Stimulated activated naive CD8-positive, alpha-beta T cell treated with anti-CD3 and anti-CD28 coated beads, Interleukin-15, Interleukin-2, amounts not matched to agents 100 ng/mL and 50 ng/mL, for 24 hours (primary cell): Measurements from ENCODE around the gene ABHD8.

Experiments
- H3K27ac Mint-ChIP-seq: one replicate; pipeline ENCODE4 v1.8.0; 2021; ENCODE audit warnings: mild to moderate bottlenecking, mixed read lengths
- H3K27me3 Mint-ChIP-seq: one replicate; pipeline ENCODE4 v1.8.0; 2021; ENCODE audit warnings: mixed read lengths
- H3K36me3 Mint-ChIP-seq: one replicate; pipeline ENCODE4 v1.8.0; 2021; ENCODE audit warnings: low read depth, mixed read lengths
- H3K4me1 Mint-ChIP-seq: one replicate; pipeline ENCODE4 v1.8.0; 2021; ENCODE audit warnings: low read depth, mixed read lengths
- H3K4me3 Mint-ChIP-seq: one replicate; pipeline ENCODE4 v1.8.0; 2021; ENCODE audit warnings: mild to moderate bottlenecking, mixed read lengths
- H3K9me3 Mint-ChIP-seq: one replicate; pipeline ENCODE4 v1.8.0; 2021; ENCODE audit warnings: mixed read lengths

The ABHD8 gene

GRCh38 chr19:17327654-17328516 lies 24.7 kb upstream of the ABHD8 start:
- no peak overlapping the region for H3K27ac Mint-ChIP-seq
- H3K9me3 Mint-ChIP-seq: no peaks in the 10 kb centered on the region
- peak overlapping the region; percentile 43 for H3K4me3 Mint-ChIP-seq
- no peaks in the 10 kb centered on the region for H3K27me3 Mint-ChIP-seq
- H3K36me3 Mint-ChIP-seq: no peaks in the 10 kb centered on the region
- H3K4me1 Mint-ChIP-seq: peaks cover 18% of the 10 kb centered on the region

DNA sequence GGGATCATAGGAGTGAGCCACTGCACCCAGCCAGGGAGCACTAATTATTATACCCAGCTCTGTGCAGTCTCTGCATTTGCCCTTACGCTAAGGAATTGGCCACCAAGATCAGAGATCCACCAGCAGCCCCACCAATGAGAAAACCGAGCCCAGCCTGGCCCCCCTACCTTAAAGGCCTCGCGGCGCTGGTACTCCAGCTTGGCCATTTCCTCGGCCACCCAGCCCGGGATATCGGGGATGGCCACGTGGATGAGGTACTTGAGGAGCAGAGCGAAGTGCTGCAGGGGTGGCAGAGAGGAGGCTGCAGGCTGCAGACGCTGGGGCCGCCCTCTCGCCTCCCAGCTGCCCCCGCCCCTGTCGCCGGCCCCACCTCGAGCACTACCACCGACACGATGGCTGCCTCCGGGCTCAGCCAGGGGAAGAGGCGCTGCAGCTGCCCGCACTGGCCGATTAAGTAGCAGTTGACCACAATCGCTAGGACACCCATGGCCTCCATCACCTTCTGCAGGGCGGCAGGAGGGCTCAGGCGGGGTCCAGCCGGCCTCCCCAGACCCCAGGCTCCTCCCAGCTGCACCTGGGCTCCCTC lies 23.9 kb upstream of the ABHD8 start:
- Mint-ChIP-seq H3K4me1 (peaks cover 18% of the 10 kb centered on the region), H3K9me3 (no peaks in the 10 kb centered on the region), H3K4me3 (no peak overlapping the region), H3K27me3 (no peaks in the 10 kb centered on the region), H3K27ac (no peak overlapping the region), H3K36me3 (peaks cover 4% of the 10 kb centered on the region)

DNA sequence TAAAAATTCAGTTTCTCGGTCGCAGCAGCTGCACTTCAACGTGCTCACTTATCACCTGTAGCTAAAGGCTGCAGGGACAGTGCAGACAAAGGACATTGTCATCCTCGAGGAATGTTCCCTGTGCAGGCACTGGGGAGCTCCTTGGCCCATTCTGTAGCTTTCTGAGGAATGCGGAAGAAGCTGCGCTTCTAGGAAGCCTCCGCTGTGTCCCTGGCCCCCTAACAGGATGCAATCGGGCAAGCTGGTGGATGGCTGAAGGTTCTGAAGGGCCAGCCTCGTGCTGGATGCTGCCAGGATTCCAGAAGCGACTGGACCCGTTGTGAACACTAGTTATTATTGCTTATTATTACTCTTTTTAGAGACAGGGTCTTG lies 23.4 kb upstream of the ABHD8 start:
- Mint-ChIP-seq H3K27ac (no peak overlapping the region), H3K36me3 (peaks cover 4% of the 10 kb centered on the region), H3K27me3 (no peaks in the 10 kb centered on the region), H3K9me3 (no peaks in the 10 kb centered on the region), H3K4me3 (no peak overlapping the region), H3K4me1 (peaks cover 18% of the 10 kb centered on the region)

DNA sequence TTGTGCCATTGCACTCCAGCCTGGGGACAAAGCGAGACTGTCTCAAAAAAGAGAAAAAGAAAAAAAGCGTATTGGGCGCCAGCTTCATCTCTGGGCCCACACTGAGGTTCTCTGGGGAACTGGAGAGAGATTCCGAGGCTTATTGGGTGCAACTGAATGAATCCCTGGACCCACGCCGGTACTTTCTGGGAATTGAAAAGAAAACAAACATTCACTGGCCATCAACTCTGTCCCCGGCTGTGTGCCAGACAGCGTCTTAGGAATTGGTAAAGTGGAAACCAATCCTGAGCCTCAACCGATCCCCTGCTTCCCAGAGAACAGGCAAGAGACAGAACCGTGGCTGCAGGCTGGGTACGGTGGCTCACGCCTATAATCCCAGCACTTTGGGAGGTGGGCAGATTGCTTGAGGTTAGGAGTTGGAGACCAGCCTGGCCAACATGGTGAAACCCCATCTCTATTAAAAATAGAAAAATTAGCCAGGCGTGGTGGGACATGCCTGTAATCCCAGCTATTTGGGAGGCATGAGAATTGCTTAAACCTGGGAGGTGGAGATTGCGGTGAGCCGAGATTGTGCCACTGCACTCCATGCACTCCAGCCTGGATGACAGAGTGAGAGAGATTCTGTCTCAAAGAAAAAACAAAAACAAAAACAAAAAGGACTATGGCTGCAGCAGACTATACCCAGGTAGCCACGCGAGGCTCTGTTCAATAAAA lies 22.8 kb upstream of the ABHD8 start:
- Mint-ChIP-seq H3K4me3 (no peak overlapping the region), H3K4me1 (peaks cover 18% of the 10 kb centered on the region), H3K27me3 (no peaks in the 10 kb centered on the region), H3K36me3 (peaks cover 4% of the 10 kb centered on the region), H3K27ac (no peak overlapping the region), H3K9me3 (no peaks in the 10 kb centered on the region)

GRCh38 chr19:17325133-17325532 lies 21.9 kb upstream of the ABHD8 start:
- H3K4me3 Mint-ChIP-seq: no peak overlapping the region
- no peaks in the 10 kb centered on the region for H3K27me3 Mint-ChIP-seq
- H3K36me3 Mint-ChIP-seq: peaks cover 8% of the 10 kb centered on the region
- H3K4me1 Mint-ChIP-seq: peaks cover 18% of the 10 kb centered on the region
- no peak overlapping the region for H3K27ac Mint-ChIP-seq
- H3K9me3 Mint-ChIP-seq: no peaks in the 10 kb centered on the region

GRCh38 chr19:17324357-17325114 lies 21.3 kb upstream of the ABHD8 start:
- peaks cover 12% of the 10 kb centered on the region for H3K4me1 Mint-ChIP-seq
- no peak overlapping the region for H3K27ac Mint-ChIP-seq
- H3K9me3 Mint-ChIP-seq: no peaks in the 10 kb centered on the region
- no peak overlapping the region for H3K4me3 Mint-ChIP-seq
- peaks cover 11% of the 10 kb centered on the region for H3K36me3 Mint-ChIP-seq
- no peaks in the 10 kb centered on the region for H3K27me3 Mint-ChIP-seq

DNA sequence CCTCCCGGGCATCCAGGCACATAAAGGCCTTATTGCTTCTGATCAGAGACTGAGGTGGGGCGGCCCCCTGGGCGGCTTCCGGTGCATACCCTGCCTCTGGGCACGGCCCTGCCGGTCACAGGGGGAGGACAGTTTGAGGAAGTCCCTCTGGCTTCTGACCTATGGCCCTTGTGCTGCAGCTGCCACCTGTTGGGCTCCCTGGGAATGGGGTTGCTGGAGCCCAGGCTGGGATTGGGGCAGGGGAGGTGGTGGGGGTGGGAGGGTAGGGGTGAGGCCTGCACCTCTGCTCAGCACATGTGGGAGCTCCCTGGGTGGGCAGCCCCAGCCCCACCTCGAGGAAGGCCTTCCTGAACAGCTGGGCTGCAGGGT lies 20.7 kb upstream of the ABHD8 start:
- no peak overlapping the region for H3K4me3 Mint-ChIP-seq
- H3K27ac Mint-ChIP-seq: no peak overlapping the region
- no peaks in the 10 kb centered on the region for H3K27me3 Mint-ChIP-seq
- H3K9me3 Mint-ChIP-seq: no peaks in the 10 kb centered on the region
- H3K4me1 Mint-ChIP-seq: peaks cover 7% of the 10 kb centered on the region
- peaks cover 11% of the 10 kb centered on the region for H3K36me3 Mint-ChIP-seq

DNA sequence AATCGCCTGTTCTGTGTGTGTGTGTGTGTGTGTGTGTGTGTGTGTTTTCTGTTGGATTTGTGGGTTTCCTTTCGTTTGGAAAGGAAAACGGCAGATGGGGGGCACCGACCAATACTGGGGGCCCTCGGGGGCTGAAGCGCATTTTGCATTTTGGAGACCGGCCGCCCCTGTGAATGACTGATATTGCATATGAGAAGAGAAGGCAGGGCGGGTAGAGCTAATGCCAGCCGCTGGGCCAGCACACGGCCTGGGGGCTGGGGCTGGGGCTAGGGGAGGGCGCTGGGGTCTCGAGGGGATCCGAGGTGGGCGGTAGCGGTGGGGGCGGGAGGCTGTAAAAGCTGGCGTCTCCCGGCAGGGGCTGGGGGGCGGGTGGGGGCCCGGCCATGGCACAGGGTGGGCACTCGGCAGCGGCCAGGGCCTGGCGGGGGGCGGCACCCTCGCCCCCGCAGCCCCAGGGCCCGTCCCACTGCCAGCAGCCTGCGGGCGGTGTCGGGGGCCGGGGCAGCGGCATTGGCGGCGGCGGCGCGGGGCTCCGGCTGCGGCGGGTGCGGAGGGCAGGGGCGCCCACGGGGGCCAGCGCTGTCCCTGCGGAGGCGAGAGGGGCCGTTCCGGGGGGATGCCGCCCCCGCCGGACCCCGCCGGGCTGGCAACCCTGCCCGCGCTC lies 20.2 kb upstream of the ABHD8 start:
- Mint-ChIP-seq H3K9me3 (no peaks in the 10 kb centered on the region), H3K36me3 (peaks cover 11% of the 10 kb centered on the region), H3K4me1 (peaks cover 4% of the 10 kb centered on the region), H3K27me3 (no peaks in the 10 kb centered on the region), H3K27ac (no peak overlapping the region), H3K4me3 (no peak overlapping the region)

GRCh38 chr19:17322854-17323253 lies 19.6 kb upstream of the ABHD8 start:
- Mint-ChIP-seq H3K4me1 (peaks cover 2% of the 10 kb centered on the region), H3K27ac (no peak overlapping the region), H3K36me3 (peaks cover 11% of the 10 kb centered on the region), H3K4me3 (no peak overlapping the region), H3K27me3 (no peaks in the 10 kb centered on the region), H3K9me3 (no peaks in the 10 kb centered on the region)

- Mint-ChIP-seq H3K9me3 (no peaks in the 10 kb centered on the region), H3K36me3 (peaks cover 11% of the 10 kb centered on the region)
Observed at GRCh38 chr19:17321655-17322489, 18.6 kb upstream of the ABHD8 start.

GRCh38 chr19:17320435-17320834 lies 17.2 kb upstream of the ABHD8 start:
- Mint-ChIP-seq H3K36me3 (peaks cover 18% of the 10 kb centered on the region), H3K27me3 (no peaks in the 10 kb centered on the region), H3K9me3 (no peaks in the 10 kb centered on the region), H3K4me1 (peaks cover 4% of the 10 kb centered on the region), H3K27ac (no peak overlapping the region), H3K4me3 (no peak overlapping the region)

More at GRCh38 chr19:17321655-17322489, 18.6 kb upstream of the ABHD8 start:
- H3K4me1 Mint-ChIP-seq: no peaks in the 10 kb centered on the region
- no peaks in the 10 kb centered on the region for H3K27me3 Mint-ChIP-seq
- H3K4me3 Mint-ChIP-seq: no peak overlapping the region
- H3K27ac Mint-ChIP-seq: no peak overlapping the region

- Mint-ChIP-seq H3K36me3 (peaks cover 19% of the 10 kb centered on the region), H3K27me3 (no peaks in the 10 kb centered on the region), H3K4me1 (peaks cover 4% of the 10 kb centered on the region), H3K27ac (no peak overlapping the region), H3K4me3 (no peak overlapping the region), H3K9me3 (no peaks in the 10 kb centered on the region)
Observed at GRCh38 chr19:17319473-17320238, 16.4 kb upstream of the ABHD8 start.

DNA sequence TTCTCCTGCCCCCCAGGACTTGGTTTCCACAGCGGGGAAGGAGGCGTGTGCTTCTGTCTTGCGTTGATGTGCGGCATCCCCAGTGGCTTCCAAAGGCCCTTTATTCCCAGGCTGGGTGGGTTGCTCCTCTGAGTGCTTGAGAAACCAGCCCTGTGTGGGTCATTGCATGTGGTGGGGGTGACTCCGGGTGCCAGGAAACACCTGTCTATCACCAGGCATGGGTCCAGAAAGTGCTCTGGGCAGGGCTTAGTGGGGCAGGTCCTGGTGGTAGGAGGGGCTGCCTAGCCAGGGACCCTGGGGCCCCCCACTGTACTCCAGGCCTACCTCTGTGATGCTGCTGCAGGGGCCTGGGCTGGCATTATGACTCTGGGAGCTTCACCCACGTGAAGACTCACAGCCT lies 15.7 kb upstream of the ABHD8 start:
- no peaks in the 10 kb centered on the region for H3K27me3 Mint-ChIP-seq
- H3K9me3 Mint-ChIP-seq: no peaks in the 10 kb centered on the region
- H3K4me1 Mint-ChIP-seq: peaks cover 4% of the 10 kb centered on the region
- H3K27ac Mint-ChIP-seq: no peak overlapping the region
- no peak overlapping the region for H3K4me3 Mint-ChIP-seq
- peaks cover 20% of the 10 kb centered on the region for H3K36me3 Mint-ChIP-seq
